Loucy (cell line): ENCODE data around the gene AAK1.

Source experiments
- H2AFZ ChIP-seq: fragments of 200-600 bp; sonication (generic); 2 replicates; pipeline ENCODE4 v1.6.0; 2016; ENCODE audit warnings: antibody characterized with exemption, mild to moderate bottlenecking, low read length, moderate library complexity
- H3F3A ChIP-seq: fragments of 200-600 bp; 2 replicates; pipeline ENCODE4 v1.6.0; 2016; ENCODE audit warnings: antibody characterized with exemption, low read depth, mild to moderate bottlenecking
- H3K27me3 ChIP-seq: fragments of 200-600 bp; sonication (generic); 2 replicates; pipeline ENCODE4 v1.6.1; 2014; ENCODE audit warnings: low read length, mild to moderate bottlenecking; ENCODE audit not compliant: insufficient read depth, poor library complexity, severe bottlenecking
- H3K36me3 ChIP-seq: fragments of 200-600 bp; sonication (generic); 2 replicates; pipeline ENCODE4 v1.6.1; 2016; ENCODE audit warnings: low read length; ENCODE audit not compliant: insufficient read depth
- H3K4me1 ChIP-seq: fragments of 200-600 bp; sonication (generic); 2 replicates; pipeline ENCODE4 v1.5.1; 2014; ENCODE audit warnings: low read length, mild to moderate bottlenecking; ENCODE audit not compliant: insufficient read depth, poor library complexity, severe bottlenecking
- H3K4me2 ChIP-seq: fragments of 200-600 bp; sonication (generic); 2 replicates; pipeline ENCODE4 v1.6.0; 2014; ENCODE audit warnings: antibody characterized with exemption, low read length, low read depth, mild to moderate bottlenecking; ENCODE audit not compliant: poor library complexity, severe bottlenecking
- H3K4me3 ChIP-seq: fragments of 200-600 bp; sonication (generic); 2 replicates; pipeline ENCODE4 v1.5.1; 2014; ENCODE audit warnings: low read length, mild to moderate bottlenecking, mixed read lengths; ENCODE audit not compliant: poor library complexity, severe bottlenecking
- H3K79me2 ChIP-seq: fragments of 200-600 bp; sonication (generic); 2 replicates; pipeline ENCODE4 v1.6.1; 2014; ENCODE audit warnings: low read length; ENCODE audit not compliant: insufficient read depth
- H3K9ac ChIP-seq: fragments of 200-600 bp; sonication (generic); 2 replicates; pipeline ENCODE4 v1.6.0; 2014; ENCODE audit warnings: mild to moderate bottlenecking, low read depth, low read length, moderate library complexity; ENCODE audit not compliant: poor library complexity, severe bottlenecking
- H3K9me2 ChIP-seq: fragments of 200-600 bp; sonication (generic); replicated peaks from 2 replicates; pipeline ENCODE4 v1.6.1; 2016; ENCODE audit warnings: low read depth, low read length, mixed read lengths
- H3K9me3 ChIP-seq: fragments of 200-600 bp; sonication (generic); 2 replicates; pipeline ENCODE4 v1.6.1; 2014; ENCODE audit warnings: mild to moderate bottlenecking, antibody characterized with exemption, low read length, low read depth; ENCODE audit not compliant: insufficient read depth
- H4K20me1 ChIP-seq: fragments of 200-600 bp; sonication (generic); 2 replicates; pipeline ENCODE4 v1.6.0; 2014; ENCODE audit warnings: antibody characterized with exemption, low read length, mild to moderate bottlenecking; ENCODE audit not compliant: insufficient read depth, poor library complexity, severe bottlenecking
- EZH2phosphoT487 ChIP-seq: fragments of 200-600 bp; IDR thresholded peaks from 2 replicates; pipeline ENCODE4 v1.6.1; 2018; ENCODE audit warnings: antibody characterized with exemption, mild to moderate bottlenecking, moderate library complexity, borderline replicate concordance
- TF ChIP-seq, protein P1 (sequence below): fragments of 200-600 bp; sonication (generic); conservative IDR thresholded peaks from 2 replicates; pipeline ENCODE4 v1.5.1; 2014; ENCODE audit warnings: mild to moderate bottlenecking, antibody characterized with exemption, low read length

Gene AAK1

DNA sequence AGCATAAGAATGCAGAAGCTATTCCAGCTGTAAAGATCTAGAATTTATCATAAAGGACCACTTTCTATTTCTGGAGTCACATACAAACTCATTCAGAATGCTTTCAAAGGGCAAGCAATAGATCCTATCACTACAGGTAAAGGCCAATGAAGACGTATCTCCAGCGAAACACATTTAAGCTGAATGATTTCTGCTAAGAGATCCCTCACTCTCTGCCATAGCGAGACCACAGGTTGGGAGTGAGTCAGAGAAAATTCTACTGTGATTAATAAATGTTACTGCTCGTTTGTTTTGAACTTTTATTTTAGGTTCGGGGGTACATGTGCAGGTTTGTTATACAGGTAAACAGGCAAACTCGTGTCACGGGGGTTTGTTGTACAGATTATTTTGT is 133.8 kb downstream of the AAK1 start:
- H2AFZ ChIP-seq, result no peak overlapping the region
- no peak overlapping the region for H3K4me3 ChIP-seq
- H3K4me1 ChIP-seq, result no peaks in the 10 kb centered on the region
- H3K79me2 ChIP-seq, result no peaks in the 10 kb centered on the region
- no peak overlapping the region for H3K4me2 ChIP-seq
- H3K36me3 ChIP-seq, result peaks cover 95% of the 10 kb centered on the region; the same call in 1 of the 2 replicates
- no peaks in the 10 kb centered on the region for H3K9me2 ChIP-seq
- no peaks in the 10 kb centered on the region for H3K9me3 ChIP-seq
- H4K20me1 ChIP-seq, result no peaks in the 10 kb centered on the region
- no peaks in the 10 kb centered on the region for H3F3A ChIP-seq
- H3K27me3 ChIP-seq, result no peaks in the 10 kb centered on the region
- H3K9ac ChIP-seq, result no peak overlapping the region
- no peak for TF ChIP-seq EZH2phosphoT487
- TF ChIP-seq, protein P1, sequence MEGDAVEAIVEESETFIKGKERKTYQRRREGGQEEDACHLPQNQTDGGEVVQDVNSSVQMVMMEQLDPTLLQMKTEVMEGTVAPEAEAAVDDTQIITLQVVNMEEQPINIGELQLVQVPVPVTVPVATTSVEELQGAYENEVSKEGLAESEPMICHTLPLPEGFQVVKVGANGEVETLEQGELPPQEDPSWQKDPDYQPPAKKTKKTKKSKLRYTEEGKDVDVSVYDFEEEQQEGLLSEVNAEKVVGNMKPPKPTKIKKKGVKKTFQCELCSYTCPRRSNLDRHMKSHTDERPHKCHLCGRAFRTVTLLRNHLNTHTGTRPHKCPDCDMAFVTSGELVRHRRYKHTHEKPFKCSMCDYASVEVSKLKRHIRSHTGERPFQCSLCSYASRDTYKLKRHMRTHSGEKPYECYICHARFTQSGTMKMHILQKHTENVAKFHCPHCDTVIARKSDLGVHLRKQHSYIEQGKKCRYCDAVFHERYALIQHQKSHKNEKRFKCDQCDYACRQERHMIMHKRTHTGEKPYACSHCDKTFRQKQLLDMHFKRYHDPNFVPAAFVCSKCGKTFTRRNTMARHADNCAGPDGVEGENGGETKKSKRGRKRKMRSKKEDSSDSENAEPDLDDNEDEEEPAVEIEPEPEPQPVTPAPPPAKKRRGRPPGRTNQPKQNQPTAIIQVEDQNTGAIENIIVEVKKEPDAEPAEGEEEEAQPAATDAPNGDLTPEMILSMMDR, result no peak

DNA sequence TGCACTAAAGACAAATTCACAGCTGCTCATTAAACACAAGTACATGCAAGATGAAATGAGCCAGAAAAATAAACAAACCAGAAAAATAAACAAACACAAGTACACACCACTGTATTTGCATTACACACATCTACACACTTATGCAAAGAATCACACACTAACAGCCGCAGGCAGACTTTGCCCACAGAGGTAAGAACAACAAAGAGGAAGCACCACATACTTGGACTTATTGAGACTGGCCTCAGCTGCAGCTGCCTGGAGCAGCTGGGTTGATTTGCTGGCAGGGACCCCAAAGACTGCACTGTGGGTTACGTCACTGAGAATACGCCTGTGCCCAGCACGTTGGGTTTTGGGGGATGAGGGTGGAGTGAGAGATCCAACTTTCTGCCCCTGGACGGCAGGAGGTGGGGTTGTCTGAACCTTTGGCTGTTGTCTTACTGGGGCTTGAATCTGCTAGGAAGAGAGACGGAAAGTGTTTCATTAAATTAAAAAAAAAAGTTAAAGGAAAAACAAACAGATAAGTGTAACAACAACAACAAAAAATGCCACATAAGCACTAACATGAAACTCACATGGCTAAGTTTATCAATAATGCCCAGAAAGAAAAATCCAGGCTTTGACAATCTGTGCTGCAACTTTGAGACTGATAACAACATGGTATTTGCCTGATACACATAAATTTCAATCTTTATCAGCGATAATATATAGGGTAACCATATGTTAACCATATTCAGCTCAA is 134.4 kb downstream of the AAK1 start:
- Histone ChIP-seq H3K27me3 (no peaks in the 10 kb centered on the region), H3K4me1 (no peaks in the 10 kb centered on the region), H3F3A (no peaks in the 10 kb centered on the region), H3K36me3 (peaks cover 92% of the 10 kb centered on the region; the same call in 1 of the 2 replicates), H3K9ac (no peak overlapping the region), H3K79me2 (no peaks in the 10 kb centered on the region), H4K20me1 (no peaks in the 10 kb centered on the region), H3K4me3 (no peak overlapping the region), H3K9me3 (no peaks in the 10 kb centered on the region), H3K4me2 (no peak overlapping the region), H2AFZ (no peak overlapping the region), H3K9me2 (no peaks in the 10 kb centered on the region)
- TF ChIP-seq, protein P1, result no peak
- TF ChIP-seq EZH2phosphoT487, result no peak

DNA sequence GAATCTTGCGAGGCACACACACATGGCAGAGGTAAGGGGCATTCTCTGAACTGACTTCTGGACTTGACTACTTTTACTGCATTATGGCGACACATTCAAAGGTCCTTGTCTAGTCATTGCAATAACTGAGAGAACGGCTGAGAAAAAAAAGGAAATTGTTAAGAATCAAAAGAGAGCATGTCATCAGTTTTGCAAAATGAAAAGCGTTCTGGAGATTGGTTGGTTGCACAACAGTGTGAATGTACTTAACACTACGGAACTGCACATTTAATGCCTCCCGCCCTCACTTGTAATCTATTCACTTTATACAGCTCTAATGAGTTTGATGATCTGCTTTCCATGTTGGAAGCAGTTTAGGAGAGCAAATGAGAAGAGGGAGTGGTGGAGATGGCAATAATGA is 137.8 kb downstream of the AAK1 start:
- Histone ChIP-seq H3K4me1 (no peaks in the 10 kb centered on the region), H4K20me1 (no peaks in the 10 kb centered on the region), H3F3A (no peaks in the 10 kb centered on the region), H3K4me2 (no peak overlapping the region), H2AFZ (no peak overlapping the region), H3K9me2 (no peaks in the 10 kb centered on the region), H3K36me3 (peaks cover 80% of the 10 kb centered on the region), H3K27me3 (no peaks in the 10 kb centered on the region), H3K4me3 (no peak overlapping the region), H3K9ac (no peak overlapping the region), H3K79me2 (no peaks in the 10 kb centered on the region), H3K9me3 (no peaks in the 10 kb centered on the region)
- TF ChIP-seq, protein P1, result no peak
- no peak for TF ChIP-seq EZH2phosphoT487
